Body of pancreas (tissue), 4 donors: ENCODE measurements around the gene ANKS1B.

ENCODE experiments used
- POLR2A ChIP-seq, 3 donors: fragments of 450-650 bp; IDR thresholded peaks; one replicate each; pipeline ENCODE4 v1.6.1; 2016; ENCODE audit warnings: antibody characterized with exemption in 3 of 3, mild to moderate bottlenecking in 2 of 3
- TF ChIP-seq, protein P1 (sequence below), 7 experiments: fragments of 450-650 bp in 4 of 7; fragments of 200-600 bp in 3 of 7; sonication (generic) in 3 of 7; IDR thresholded peaks; one replicate each; pipeline ENCODE4 v1.5.1; 2016 to 2019; ENCODE audit warnings: antibody characterized with exemption in 7 of 7

DNA sequence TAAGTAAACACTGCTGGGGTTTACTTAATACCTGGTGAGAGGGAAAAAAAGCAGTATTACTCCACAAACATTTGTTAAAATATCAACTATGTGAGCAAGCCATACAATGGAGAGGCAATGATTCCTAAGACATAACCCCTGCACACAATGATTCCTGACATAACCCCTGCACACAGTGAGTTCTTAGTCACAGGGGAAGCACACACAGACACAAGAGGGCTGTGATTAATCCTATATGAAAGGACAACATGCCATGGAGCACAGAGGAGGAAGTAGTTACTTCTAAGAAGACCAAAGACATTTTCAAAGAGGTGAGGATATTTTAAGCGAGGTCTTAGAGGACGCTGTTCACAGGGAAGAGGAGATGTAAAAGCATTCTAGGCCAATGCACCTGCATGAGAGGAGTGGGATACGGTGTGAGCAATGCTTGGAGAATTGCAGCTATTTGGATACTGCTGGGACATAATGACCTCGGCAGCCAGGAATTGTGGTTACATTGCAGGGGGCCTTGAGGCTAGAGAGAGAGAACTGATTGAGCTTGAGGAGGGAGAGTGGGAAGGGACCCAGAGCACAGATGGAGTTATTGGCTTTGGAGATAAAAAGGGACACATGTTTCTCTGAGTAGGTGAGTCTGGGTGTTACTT is 1127.7 kb downstream of the ANKS1B start:
- TF ChIP-seq, protein P1, sequence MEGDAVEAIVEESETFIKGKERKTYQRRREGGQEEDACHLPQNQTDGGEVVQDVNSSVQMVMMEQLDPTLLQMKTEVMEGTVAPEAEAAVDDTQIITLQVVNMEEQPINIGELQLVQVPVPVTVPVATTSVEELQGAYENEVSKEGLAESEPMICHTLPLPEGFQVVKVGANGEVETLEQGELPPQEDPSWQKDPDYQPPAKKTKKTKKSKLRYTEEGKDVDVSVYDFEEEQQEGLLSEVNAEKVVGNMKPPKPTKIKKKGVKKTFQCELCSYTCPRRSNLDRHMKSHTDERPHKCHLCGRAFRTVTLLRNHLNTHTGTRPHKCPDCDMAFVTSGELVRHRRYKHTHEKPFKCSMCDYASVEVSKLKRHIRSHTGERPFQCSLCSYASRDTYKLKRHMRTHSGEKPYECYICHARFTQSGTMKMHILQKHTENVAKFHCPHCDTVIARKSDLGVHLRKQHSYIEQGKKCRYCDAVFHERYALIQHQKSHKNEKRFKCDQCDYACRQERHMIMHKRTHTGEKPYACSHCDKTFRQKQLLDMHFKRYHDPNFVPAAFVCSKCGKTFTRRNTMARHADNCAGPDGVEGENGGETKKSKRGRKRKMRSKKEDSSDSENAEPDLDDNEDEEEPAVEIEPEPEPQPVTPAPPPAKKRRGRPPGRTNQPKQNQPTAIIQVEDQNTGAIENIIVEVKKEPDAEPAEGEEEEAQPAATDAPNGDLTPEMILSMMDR (IDR thresholded peaks at IDR 0.05), result no peak
- no peak for TF ChIP-seq POLR2A (IDR thresholded peaks at IDR 0.05)
